Trophoblast cell (in vitro differentiated cells and primary cell): ENCODE measurements around the gene HMGCR.
A peak's percentile ranks its signal among the peaks of the same experiment; 100 is the strongest.

Experiments used
- DNase-seq, 2 donors: peaks; one replicate each; pipeline ENCODE4 v3.0.0-alpha.2; 2016
- H2AFZ ChIP-seq: 2 replicates; pipeline ENCODE4 v1.6.1; 2013; ENCODE audit warnings: low read length, moderate library complexity, mild to moderate bottlenecking; ENCODE audit not compliant: insufficient read depth, poor library complexity
- H2AK5ac ChIP-seq: 2 replicates; pipeline ENCODE4 v1.6.1; 2013; ENCODE audit warnings: mild to moderate bottlenecking, low read length
- H2BK120ac ChIP-seq: 2 replicates; pipeline ENCODE4 v1.6.1; 2013; ENCODE audit warnings: low read length, mild to moderate bottlenecking, moderate library complexity; ENCODE audit not compliant: insufficient read depth, poor library complexity
- H2BK12ac ChIP-seq: 2 replicates; pipeline ENCODE4 v1.6.1; 2013; ENCODE audit warnings: mild to moderate bottlenecking, low read length, moderate library complexity
- H2BK5ac ChIP-seq: 2 replicates; pipeline ENCODE4 v1.6.1; 2013; ENCODE audit warnings: low read length, low read depth, moderate library complexity, mild to moderate bottlenecking; ENCODE audit not compliant: poor library complexity
- H3K14ac ChIP-seq: 2 replicates; pipeline ENCODE4 v1.6.1; 2013; ENCODE audit warnings: mild to moderate bottlenecking, low read length
- H3K18ac ChIP-seq: 2 replicates; pipeline ENCODE4 v1.6.1; 2013; ENCODE audit warnings: mild to moderate bottlenecking, low read length
- H3K23ac ChIP-seq: 2 replicates; pipeline ENCODE4 v1.6.1; 2013; ENCODE audit warnings: low read length
- H3K27ac ChIP-seq: 2 replicates; pipeline ENCODE4 v1.5.1; 2013; ENCODE audit warnings: low read depth, mild to moderate bottlenecking, inconsistent platforms, low read length, moderate library complexity
- H3K27me3 ChIP-seq: 2 replicates; pipeline ENCODE4 v1.6.1; 2013; ENCODE audit warnings: inconsistent platforms, mild to moderate bottlenecking, low read length, moderate library complexity; ENCODE audit not compliant: insufficient read depth
- H3K36me3 ChIP-seq, 2 experiments: 1 replicate in 1 of 2; 2 replicates in 1 of 2; pipeline ENCODE4 v1.6.1; 2013; ENCODE audit warnings: low read length in 2 of 2, mild to moderate bottlenecking in 2 of 2, moderate library complexity in 1 of 2; ENCODE audit not compliant: insufficient read depth in 2 of 2, control insufficient read depth in 1 of 2
- H3K4ac ChIP-seq: 2 replicates; pipeline ENCODE4 v1.6.1; 2013; ENCODE audit warnings: low read depth, mild to moderate bottlenecking, low read length, moderate library complexity
- H3K4me1 ChIP-seq, 2 experiments: 1 replicate in 1 of 2; 2 replicates in 1 of 2; pipeline ENCODE4 v1.6.1; 2013; ENCODE audit warnings: low read length in 2 of 2, mild to moderate bottlenecking in 2 of 2, moderate library complexity in 1 of 2; ENCODE audit not compliant: insufficient read depth in 2 of 2, control insufficient read depth in 1 of 2
- H3K4me2 ChIP-seq: 2 replicates; pipeline ENCODE4 v1.6.1; 2013; ENCODE audit warnings: inconsistent platforms, mild to moderate bottlenecking, low read length, moderate library complexity
- H3K4me3 ChIP-seq: 2 replicates; pipeline ENCODE4 v1.5.1; 2013; ENCODE audit warnings: mild to moderate bottlenecking, low read depth, low read length, inconsistent platforms
- H3K79me1 ChIP-seq: one replicate; pipeline ENCODE4 v1.6.1; 2013; ENCODE audit warnings: low read length
- H3K79me2 ChIP-seq: 2 replicates; pipeline ENCODE4 v1.6.1; 2013; ENCODE audit warnings: low read length, mild to moderate bottlenecking; ENCODE audit not compliant: control insufficient read depth, insufficient read depth, poor library complexity
- H3K9ac ChIP-seq: 2 replicates; pipeline ENCODE4 v1.6.1; 2013; ENCODE audit warnings: mild to moderate bottlenecking, low read length
- H3K9me3 ChIP-seq: 2 replicates; pipeline ENCODE4 v1.6.1; 2013; ENCODE audit warnings: low read depth, mild to moderate bottlenecking, control low read depth, inconsistent platforms, low read length; ENCODE audit not compliant: insufficient read depth
- H4K12ac ChIP-seq: 2 replicates; pipeline ENCODE4 v1.6.1; 2013; ENCODE audit warnings: low read depth, mild to moderate bottlenecking, low read length, moderate library complexity
- H4K8ac ChIP-seq: 2 replicates; pipeline ENCODE4 v1.6.1; 2013; ENCODE audit warnings: low read depth, mild to moderate bottlenecking, low read length, moderate library complexity
- H4K91ac ChIP-seq: one replicate; pipeline ENCODE4 v1.6.1; 2013; ENCODE audit warnings: low read depth, mild to moderate bottlenecking, low read length, moderate library complexity
- WGBS: extraction: QIAGEN DNeasy Blood & Tissue Kit; methylation state at CpG from one replicate; pipeline ENCODE4 v1.1.7; 2013; ENCODE audit warnings: missing lambda C conversion rate; ENCODE audit not compliant: insufficient read length, insufficient coverage; ENCODE audit errors: extremely low coverage; 5-methylcytosine and 5-hydroxymethylcytosine counted together

Gene HMGCR

GRCh38 chr5:75405296-75405695 lies 68.3 kb downstream of the HMGCR start:
- no peak overlapping the region for H2AFZ ChIP-seq
- H4K8ac ChIP-seq = no peak overlapping the region
- no peak overlapping the region for H3K23ac ChIP-seq
- H2BK12ac ChIP-seq = no peak overlapping the region
- peaks cover 0 to 4% of the 10 kb centered on the region in 2 experiments for H3K36me3 ChIP-seq
- H3K18ac ChIP-seq = no peak overlapping the region
- no peak overlapping the region for H3K4me2 ChIP-seq
- H2BK5ac ChIP-seq = no peak overlapping the region
- H3K9me3 ChIP-seq = no peaks in the 10 kb centered on the region
- H3K27ac ChIP-seq = no peak overlapping the region
- no peak overlapping the region for H2AK5ac ChIP-seq
- H3K14ac ChIP-seq = no peak overlapping the region
- no peak overlapping the region for H4K91ac ChIP-seq
- H2BK120ac ChIP-seq = no peak overlapping the region
- no peaks in the 10 kb centered on the region for H3K4me1 ChIP-seq
- no peak overlapping the region for H3K9ac ChIP-seq
- no peaks in the 10 kb centered on the region for H3K27me3 ChIP-seq
- H3K4ac ChIP-seq = no peak overlapping the region
- H4K12ac ChIP-seq = no peak overlapping the region
- H3K4me3 ChIP-seq = no peak overlapping the region
- H3K79me1 ChIP-seq = no peaks in the 10 kb centered on the region
- no peaks in the 10 kb centered on the region for H3K79me2 ChIP-seq
- no CpG with 5 or more reads among the region's 3 CpGs for WGBS
- peak in 1 of 2 donors; percentile 20 for DNase-seq
